Gastrocnemius medialis (tissue), 4 donors: Measurements from ENCODE around the gene NEMF.

Experiments
- POLR2A ChIP-seq, 2 donors: fragments of 450-650 bp; IDR thresholded peaks; one replicate each; pipeline ENCODE4 v1.6.1; 2017; ENCODE audit warnings: antibody characterized with exemption in 2 of 2, mild to moderate bottlenecking in 2 of 2, moderate library complexity in 2 of 2
- TF ChIP-seq, protein P1 (sequence below), 5 experiments: fragments of 450-650 bp in 3 of 5; fragments of 200-600 bp in 2 of 5; sonication (generic) in 2 of 5; IDR thresholded peaks in 4 of 5; conservative IDR thresholded peaks in 1 of 5; 1 replicate in 4 of 5; 2 replicates in 1 of 5; pipeline ENCODE4 v1.5.1; 2016 to 2019; ENCODE audit warnings: antibody characterized with exemption in 5 of 5, mild to moderate bottlenecking in 3 of 5, moderate library complexity in 3 of 5

DNA sequence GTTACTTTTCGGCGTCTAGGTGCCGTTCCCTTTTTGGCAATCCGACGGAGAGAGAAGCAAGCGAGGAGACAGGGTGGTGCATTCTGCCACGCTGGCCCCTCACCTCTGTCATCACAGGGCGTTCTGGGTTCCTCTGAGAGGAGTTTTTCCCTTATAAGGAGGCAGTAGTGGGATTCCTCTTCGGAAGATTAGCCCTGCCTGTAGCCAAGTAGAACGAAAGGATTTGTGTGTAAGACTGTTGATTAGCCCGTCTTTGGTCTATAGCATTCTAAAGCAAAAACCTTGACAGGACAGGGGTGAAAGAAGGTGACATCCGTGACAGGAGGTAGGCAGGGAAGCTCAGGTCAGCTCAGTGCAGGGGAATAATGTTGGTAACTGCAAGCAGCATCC lies 9.1 kb upstream of the NEMF start:
- TF ChIP-seq, protein P1, sequence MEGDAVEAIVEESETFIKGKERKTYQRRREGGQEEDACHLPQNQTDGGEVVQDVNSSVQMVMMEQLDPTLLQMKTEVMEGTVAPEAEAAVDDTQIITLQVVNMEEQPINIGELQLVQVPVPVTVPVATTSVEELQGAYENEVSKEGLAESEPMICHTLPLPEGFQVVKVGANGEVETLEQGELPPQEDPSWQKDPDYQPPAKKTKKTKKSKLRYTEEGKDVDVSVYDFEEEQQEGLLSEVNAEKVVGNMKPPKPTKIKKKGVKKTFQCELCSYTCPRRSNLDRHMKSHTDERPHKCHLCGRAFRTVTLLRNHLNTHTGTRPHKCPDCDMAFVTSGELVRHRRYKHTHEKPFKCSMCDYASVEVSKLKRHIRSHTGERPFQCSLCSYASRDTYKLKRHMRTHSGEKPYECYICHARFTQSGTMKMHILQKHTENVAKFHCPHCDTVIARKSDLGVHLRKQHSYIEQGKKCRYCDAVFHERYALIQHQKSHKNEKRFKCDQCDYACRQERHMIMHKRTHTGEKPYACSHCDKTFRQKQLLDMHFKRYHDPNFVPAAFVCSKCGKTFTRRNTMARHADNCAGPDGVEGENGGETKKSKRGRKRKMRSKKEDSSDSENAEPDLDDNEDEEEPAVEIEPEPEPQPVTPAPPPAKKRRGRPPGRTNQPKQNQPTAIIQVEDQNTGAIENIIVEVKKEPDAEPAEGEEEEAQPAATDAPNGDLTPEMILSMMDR (IDR thresholded peaks at IDR 0.05 in 4 of 5, conservative IDR thresholded peaks at IDR 0.05 in 1 of 5) = no peak
- TF ChIP-seq POLR2A (IDR thresholded peaks at IDR 0.05) = peak in 1 of 2 donors; percentile 29
